Panc1 (cell line): Measurements from ENCODE around the gene GJA4. TPM values are rescaled to one million over a fixed set of nuclear protein-coding genes. Genes with fewer than 3 reads are reported as not detected.
A peak's percentile ranks its signal among the peaks of the same experiment; 100 is the strongest.

Experiments used
- ATAC-seq: fragments of 200-7000 bp; cut with Tn5 transposase; 2 replicates; pipeline ENCODE4 v1.9.1; 2020; ENCODE audit warnings: mild to moderate bottlenecking, moderate library complexity
- BruUV-seq: library from RNA; stranded (reverse); fragments of 400-500 nt; replicated peaks from 2 replicates; lab custom pipeline; 2021; lab: Mats Ljungman, UMichigan
- CTCF ChIA-PET: fragments of 300-600 bp; sonication (Branson Sonifier 250); formaldehyde crosslinking; loops from one replicate; lab custom pipeline; 2022; ENCODE audit warnings: antibody characterized with exemption; lab: Charles Lee
- POLR2A ChIA-PET: fragments of 300-600 bp; sonication (Branson Sonifier 250); formaldehyde crosslinking; loops from one replicate; lab custom pipeline; 2022; ENCODE audit warnings: antibody characterized with exemption; lab: Charles Lee
- DNase-seq: peaks from one replicate; pipeline ENCODE4 v3.0.0-alpha.2; 2010; ENCODE audit warnings: low read depth, low spot score
- H3K27ac ChIP-seq: 2 replicates; pipeline ENCODE4 v1.5.1; 2011; ENCODE audit warnings: mild to moderate bottlenecking, low read length, inconsistent platforms
- H3K27me3 ChIP-seq: fragments of 200-500 bp; sonication (Bioruptor generic); 2 replicates; pipeline ENCODE4 v1.6.0; 2014; ENCODE audit warnings: low read length, inconsistent platforms; ENCODE audit not compliant: control insufficient read depth, insufficient read depth
- H3K36me3 ChIP-seq: fragments of 200-500 bp; sonication (Bioruptor generic); 2 replicates; pipeline ENCODE4 v1.5.1; 2014; ENCODE audit warnings: inconsistent platforms, mild to moderate bottlenecking, low read length, moderate library complexity; ENCODE audit not compliant: control insufficient read depth, insufficient read depth
- H3K4me1 ChIP-seq: 2 replicates; pipeline ENCODE4 v1.5.1; 2011; ENCODE audit warnings: inconsistent platforms, mild to moderate bottlenecking, low read length, moderate library complexity; ENCODE audit not compliant: control insufficient read depth, insufficient read depth
- H3K4me3 ChIP-seq, 2 experiments: 2 replicates each; pipeline ENCODE4 v1.5.1; 2011 to 2012; ENCODE audit warnings: low read depth in 2 of 2, low read length in 2 of 2, mild to moderate bottlenecking in 2 of 2, inconsistent platforms in 1 of 2, moderate library complexity in 1 of 2
- H3K9me3 ChIP-seq: fragments of 200-500 bp; sonication (Bioruptor generic); 2 replicates; pipeline ENCODE4 v1.5.1; 2014; ENCODE audit warnings: low read depth, mild to moderate bottlenecking, inconsistent platforms, low read length, moderate library complexity; ENCODE audit not compliant: control insufficient read depth, insufficient read depth
- CTCF ChIP-seq: fragments of 450-650 bp; IDR thresholded peaks from 2 replicates; pipeline ENCODE4 v1.5.1; 2017; ENCODE audit warnings: mild to moderate bottlenecking
- POLR2AphosphoS5 ChIP-seq: IDR thresholded peaks from 2 replicates; pipeline ENCODE4 v1.6.1; 2012; ENCODE audit warnings: mild to moderate bottlenecking, low read depth, low read length, moderate library complexity
- SIN3A ChIP-seq: IDR thresholded peaks from 2 replicates; pipeline ENCODE4 v1.6.1; 2012; ENCODE audit warnings: low read depth, mild to moderate bottlenecking, low read length, moderate library complexity, borderline replicate concordance; ENCODE audit not compliant: insufficient read depth
- TCF7L2 ChIP-seq: IDR thresholded peaks from 2 replicates; pipeline ENCODE4 v1.6.1; 2011; ENCODE audit warnings: mild to moderate bottlenecking, low read depth, low read length, inconsistent platforms
- in situ Hi-C: cut with HindIII; loops from 2 replicates; pipeline ENCODE4 v1.10.0; 2016; ENCODE audit warnings: low sequenced_read_pairs, low pct_unique_long_range_greater_than_20kb
- intact Hi-C: fragments of 100-400 bp; cut with micrococcal nuclease; formaldehyde crosslinking; loops from one replicate; pipeline ENCODE4 v1.10.0; 2022; ENCODE audit not compliant: unreplicated experiment
- total RNA-seq: library from RNA; stranded (reverse); gene quantifications from one replicate; pipeline ENCODE4 v1.2.1, GENCODE V29; 2021; ENCODE audit not compliant: unreplicated experiment
- TF ChIP-seq, protein P1 (sequence below), 2 experiments: IDR thresholded peaks; 2 replicates each; pipeline ENCODE4 v1.6.1; 2011 to 2012; ENCODE audit warnings: low read depth in 2 of 2, control low read depth in 1 of 2, low read length in 1 of 2, mild to moderate bottlenecking in 1 of 2, moderate library complexity in 1 of 2; ENCODE audit not compliant: insufficient read depth in 1 of 2

GJA4 gene
- total RNA-seq, 1 experiment from 2014 or later = not detected

GRCh38 chr1:34761176-34761761, 31.5 kb upstream of the GJA4 start:
- DNase-seq (no peak), ATAC-seq (no peak)
- H3K27me3 ChIP-seq = no peaks in the 10 kb centered on the region
- ChIA-PET CTCF (no interaction called here), POLR2A (interaction anchor here (0.6 kb wide), 1 partner anchor 10 kb away, joined by 5 read pairs; no protein-coding TSS in a partner anchor)
- TF ChIP-seq TCF7L2 = no peak
- TF ChIP-seq POLR2AphosphoS5 = no peak
- intact Hi-C loops (no loop called here), in situ Hi-C loops (no loop called here)
- H3K9me3 ChIP-seq = no peaks in the 10 kb centered on the region
- no TSS peak for BruUV-seq
- no peaks in the 10 kb centered on the region; the same call in 1 of the 2 replicates for H3K4me1 ChIP-seq
- H3K4me3 ChIP-seq = no peak overlapping the region
- no peak overlapping the region for H3K27ac ChIP-seq
- H3K36me3 ChIP-seq = no peaks in the 10 kb centered on the region

DNA sequence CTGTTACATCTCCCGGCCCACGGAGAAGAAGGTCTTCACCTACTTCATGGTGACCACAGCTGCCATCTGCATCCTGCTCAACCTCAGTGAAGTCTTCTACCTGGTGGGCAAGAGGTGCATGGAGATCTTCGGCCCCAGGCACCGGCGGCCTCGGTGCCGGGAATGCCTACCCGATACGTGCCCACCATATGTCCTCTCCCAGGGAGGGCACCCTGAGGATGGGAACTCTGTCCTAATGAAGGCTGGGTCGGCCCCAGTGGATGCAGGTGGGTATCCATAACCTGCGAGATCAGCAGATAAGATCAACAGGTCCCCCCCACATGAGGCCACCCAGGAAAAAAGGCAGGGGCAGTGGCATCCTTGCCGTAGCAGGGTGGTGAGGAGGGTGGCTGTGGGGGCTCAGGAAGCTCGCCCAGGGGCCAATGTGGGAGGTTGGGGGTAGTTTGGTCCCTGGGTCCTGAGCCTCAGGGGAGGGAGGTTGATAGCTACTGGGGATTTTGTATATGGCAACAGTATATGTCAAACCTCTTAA, 31.0 kb upstream of the GJA4 start:
- no TSS peak for BruUV-seq
- ChIA-PET CTCF (no interaction called here), POLR2A (no interaction called here)
- Histone ChIP-seq H3K9me3 (no peaks in the 10 kb centered on the region), H3K4me1 (no peaks in the 10 kb centered on the region; the same call in 1 of the 2 replicates), H3K27me3 (no peaks in the 10 kb centered on the region), H3K27ac (no peak overlapping the region), H3K36me3 (no peaks in the 10 kb centered on the region), H3K4me3 (no peak overlapping the region)
- in situ Hi-C loops (no loop called here), intact Hi-C loops (no loop called here)
- DNase-seq = no peak
- TF ChIP-seq, protein P1, sequence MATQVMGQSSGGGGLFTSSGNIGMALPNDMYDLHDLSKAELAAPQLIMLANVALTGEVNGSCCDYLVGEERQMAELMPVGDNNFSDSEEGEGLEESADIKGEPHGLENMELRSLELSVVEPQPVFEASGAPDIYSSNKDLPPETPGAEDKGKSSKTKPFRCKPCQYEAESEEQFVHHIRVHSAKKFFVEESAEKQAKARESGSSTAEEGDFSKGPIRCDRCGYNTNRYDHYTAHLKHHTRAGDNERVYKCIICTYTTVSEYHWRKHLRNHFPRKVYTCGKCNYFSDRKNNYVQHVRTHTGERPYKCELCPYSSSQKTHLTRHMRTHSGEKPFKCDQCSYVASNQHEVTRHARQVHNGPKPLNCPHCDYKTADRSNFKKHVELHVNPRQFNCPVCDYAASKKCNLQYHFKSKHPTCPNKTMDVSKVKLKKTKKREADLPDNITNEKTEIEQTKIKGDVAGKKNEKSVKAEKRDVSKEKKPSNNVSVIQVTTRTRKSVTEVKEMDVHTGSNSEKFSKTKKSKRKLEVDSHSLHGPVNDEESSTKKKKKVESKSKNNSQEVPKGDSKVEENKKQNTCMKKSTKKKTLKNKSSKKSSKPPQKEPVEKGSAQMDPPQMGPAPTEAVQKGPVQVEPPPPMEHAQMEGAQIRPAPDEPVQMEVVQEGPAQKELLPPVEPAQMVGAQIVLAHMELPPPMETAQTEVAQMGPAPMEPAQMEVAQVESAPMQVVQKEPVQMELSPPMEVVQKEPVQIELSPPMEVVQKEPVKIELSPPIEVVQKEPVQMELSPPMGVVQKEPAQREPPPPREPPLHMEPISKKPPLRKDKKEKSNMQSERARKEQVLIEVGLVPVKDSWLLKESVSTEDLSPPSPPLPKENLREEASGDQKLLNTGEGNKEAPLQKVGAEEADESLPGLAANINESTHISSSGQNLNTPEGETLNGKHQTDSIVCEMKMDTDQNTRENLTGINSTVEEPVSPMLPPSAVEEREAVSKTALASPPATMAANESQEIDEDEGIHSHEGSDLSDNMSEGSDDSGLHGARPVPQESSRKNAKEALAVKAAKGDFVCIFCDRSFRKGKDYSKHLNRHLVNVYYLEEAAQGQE (IDR thresholded peaks at IDR 0.05; ENCODE audit: insufficient read depth in 1 of 2, low read depth in 2 of 2, low read length in 1 of 2) = no peak
- TF ChIP-seq SIN3A (no peak), CTCF (no peak), POLR2AphosphoS5 (no peak), TCF7L2 (no peak)
- no peak for ATAC-seq

DNA sequence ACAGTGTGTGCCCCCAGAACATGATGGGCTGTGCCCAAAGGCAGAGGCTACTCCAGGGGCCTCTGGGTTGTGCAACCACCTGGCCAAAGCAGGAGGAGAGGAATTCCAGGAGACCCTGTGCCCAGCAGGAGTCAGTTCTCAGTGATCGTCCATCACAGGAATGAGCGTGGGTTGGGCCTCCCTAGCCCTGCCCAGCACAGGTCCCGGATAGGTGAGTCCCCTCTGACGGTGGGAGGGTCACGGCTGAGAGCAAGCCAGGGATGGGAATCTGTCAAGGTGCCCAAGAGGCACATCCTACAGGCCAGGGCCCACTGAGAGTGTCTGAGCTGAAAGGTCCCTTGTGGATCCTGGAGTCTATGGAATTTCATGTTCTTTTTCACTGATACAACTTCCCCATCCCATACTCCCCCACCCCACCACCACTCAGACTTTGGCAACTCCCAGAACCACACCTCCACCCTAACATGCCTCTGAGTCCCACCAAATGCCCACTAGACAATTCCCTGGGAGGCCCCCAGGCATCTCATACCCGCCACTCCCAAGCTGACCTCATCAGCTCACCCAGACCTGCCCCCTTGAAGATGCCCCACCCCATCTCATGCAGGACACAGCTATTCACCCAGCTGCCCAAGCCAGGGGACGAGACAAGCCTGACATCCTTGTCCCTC, 30.2 kb upstream of the GJA4 start:
- BruUV-seq = no TSS peak
- Histone ChIP-seq H3K9me3 (no peaks in the 10 kb centered on the region), H3K36me3 (no peaks in the 10 kb centered on the region), H3K27me3 (no peaks in the 10 kb centered on the region), H3K4me1 (no peaks in the 10 kb centered on the region; the same call in 1 of the 2 replicates), H3K4me3 (no peak overlapping the region), H3K27ac (no peak overlapping the region)
- DNase-seq (no peak), ATAC-seq (peak; percentile 39)
- TF ChIP-seq, protein P1 (IDR thresholded peaks at IDR 0.05; ENCODE audit: insufficient read depth in 1 of 2, low read depth in 2 of 2, low read length in 1 of 2) = no peak
- TF ChIP-seq POLR2AphosphoS5 (no peak), TCF7L2 (no peak), SIN3A (no peak), CTCF (no peak)
- intact Hi-C loops = no loop called here
- CTCF ChIA-PET = no interaction called here
- in situ Hi-C loops = no loop called here
- POLR2A ChIA-PET = no interaction called here
